ENCODE measurements around the gene MAD1L1.

GRCh38 chr7:2143981-2144595, 88.7 kb downstream of the MAD1L1 start:
- TF ChIP-seq EZH2 (IDR thresholded peaks at IDR 0.05; ENCODE audit: insufficient read depth, poor library complexity, severe bottlenecking) (no peak), EZH2phosphoT487 (IDR thresholded peaks at IDR 0.05; ENCODE audit: insufficient read depth, low read depth) (no peak)
